GM12878 (cell line): ENCODE measurements around the gene DIP2C.

Source experiments
- EP300 ChIP-seq, 2 experiments: fragments of 150-350 bp in 1 of 2; IDR thresholded peaks; 2 replicates each; pipeline ENCODE4 v1.6.1; 2011 to 2012; ENCODE audit warnings: low read depth in 2 of 2, low read length in 2 of 2, borderline replicate concordance in 1 of 2, improper control_type of control experiment in 1 of 2, inconsistent platforms in 1 of 2; ENCODE audit not compliant: control insufficient read depth in 1 of 2
- ESRRA ChIP-seq: IDR thresholded peaks from 2 replicates; pipeline ENCODE4 v1.6.1; 2012; ENCODE audit warnings: mild to moderate bottlenecking, low read length, improper control_type of control experiment
- EZH2 ChIP-seq: IDR thresholded peaks from 2 replicates; pipeline ENCODE4 v1.6.1; 2012; ENCODE audit warnings: low read depth, mild to moderate bottlenecking, control low read depth, inconsistent platforms, low read length, borderline replicate concordance; ENCODE audit not compliant: control insufficient read depth
- MXI1 ChIP-seq: fragments of 150-350 bp; IDR thresholded peaks from 2 replicates; pipeline ENCODE4 v1.6.1; 2011; ENCODE audit warnings: low read depth, mild to moderate bottlenecking, inconsistent platforms, low read length, improper control_type of control experiment
- MYB ChIP-seq: fragments of 150-350 bp; IDR thresholded peaks from 2 replicates; pipeline ENCODE4 v1.6.1; 2014; ENCODE audit warnings: mild to moderate bottlenecking, low read depth, low read length, borderline replicate concordance
- POLR2AphosphoS2 ChIP-seq: IDR thresholded peaks from 2 replicates; pipeline ENCODE4 v1.6.1; 2011; ENCODE audit warnings: low read depth, mild to moderate bottlenecking, low read length, improper control_type of control experiment, moderate library complexity
- SIN3A ChIP-seq: IDR thresholded peaks from 2 replicates; pipeline ENCODE4 v1.6.1; 2012; ENCODE audit warnings: low read depth, low read length, improper control_type of control experiment
- SMARCA5 ChIP-seq: fragments of 450-650 bp; IDR thresholded peaks from 2 replicates; pipeline ENCODE4 v1.6.1; 2017; ENCODE audit warnings: mild to moderate bottlenecking
- SUZ12 ChIP-seq: fragments of 200-600 bp; sonication (generic); IDR thresholded peaks from one replicate; pipeline ENCODE4 v1.6.1; 2018; ENCODE audit warnings: antibody characterized with exemption, mild to moderate bottlenecking; ENCODE audit not compliant: unreplicated experiment
- TF ChIP-seq, protein P1 (sequence below): IDR thresholded peaks from 2 replicates; pipeline ENCODE4 v1.6.1; 2012; ENCODE audit warnings: low read depth, low read length, improper control_type of control experiment
- TF ChIP-seq, protein P2 (sequence below), 3 experiments: IDR thresholded peaks in 2 of 3; conservative IDR thresholded peaks in 1 of 3; 2 replicates each; pipeline ENCODE4 v1.5.1; 2011; ENCODE audit warnings: low read depth in 3 of 3, low read length in 3 of 3, mild to moderate bottlenecking in 3 of 3, control low read depth in 2 of 3, moderate library complexity in 2 of 3, inconsistent platforms in 1 of 3, mixed read lengths in 1 of 3; ENCODE audit not compliant: control insufficient read depth in 2 of 3, insufficient read depth in 1 of 3; ENCODE audit errors: extremely low read depth in 1 of 3
- TF ChIP-seq, protein P3 (sequence below): IDR thresholded peaks from 2 replicates; pipeline ENCODE4 v1.6.1; 2011; ENCODE audit warnings: borderline replicate concordance, low read depth, mild to moderate bottlenecking, moderate library complexity, mixed read lengths, low read length; ENCODE audit not compliant: insufficient read depth; ENCODE audit errors: extremely low read length
- TF ChIP-seq, protein P4 (sequence below): IDR thresholded peaks from 2 replicates; pipeline ENCODE4 v1.6.1; 2012; ENCODE audit warnings: mild to moderate bottlenecking, low read depth, low read length

DNA sequence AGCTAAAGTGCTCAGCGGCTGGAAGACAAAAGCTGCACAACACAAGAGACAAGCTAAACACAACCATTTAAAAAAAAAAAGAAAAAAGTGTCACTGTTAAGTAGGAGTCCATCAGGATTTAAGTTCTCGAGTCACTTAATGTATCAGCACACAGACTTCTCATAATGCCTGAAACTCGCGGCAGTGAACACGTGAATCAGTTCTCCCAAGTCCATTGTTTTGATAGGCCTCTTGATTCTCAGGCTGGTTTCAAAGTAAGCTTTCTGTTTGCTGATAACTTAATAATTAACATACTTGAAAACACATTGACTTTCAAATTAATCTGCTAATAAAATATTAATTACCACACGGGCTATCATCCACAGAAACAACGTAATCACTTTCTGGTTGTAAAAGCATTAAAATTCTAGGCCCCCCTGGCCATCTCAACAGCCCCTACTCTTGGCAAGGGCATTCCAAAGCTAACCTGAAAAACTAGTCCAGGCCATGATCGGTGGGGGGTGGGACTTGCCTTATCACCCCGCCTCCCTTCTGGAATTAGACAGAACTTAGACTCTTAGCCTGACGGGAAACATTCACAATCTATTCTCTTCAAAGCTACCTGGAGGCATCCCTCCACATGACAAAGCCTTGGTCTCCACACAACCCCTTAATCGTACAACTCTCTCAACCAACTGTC lies 129.0 kb downstream of the DIP2C start:
- TF ChIP-seq, protein P1, sequence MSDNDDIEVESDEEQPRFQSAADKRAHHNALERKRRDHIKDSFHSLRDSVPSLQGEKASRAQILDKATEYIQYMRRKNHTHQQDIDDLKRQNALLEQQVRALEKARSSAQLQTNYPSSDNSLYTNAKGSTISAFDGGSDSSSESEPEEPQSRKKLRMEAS, result no peak
- TF ChIP-seq SMARCA5 (no peak), EP300 (IDR thresholded peaks at IDR 0.05; ENCODE audit: borderline replicate concordance in 1 of 2, control insufficient read depth in 1 of 2, low read depth in 2 of 2, low read length in 2 of 2) (no peak), MYB (no peak), POLR2AphosphoS2 (no peak), MXI1 (no peak), SIN3A (no peak), EZH2 (no peak), ESRRA (no peak), SUZ12 (no peak)
- TF ChIP-seq, protein P2, sequence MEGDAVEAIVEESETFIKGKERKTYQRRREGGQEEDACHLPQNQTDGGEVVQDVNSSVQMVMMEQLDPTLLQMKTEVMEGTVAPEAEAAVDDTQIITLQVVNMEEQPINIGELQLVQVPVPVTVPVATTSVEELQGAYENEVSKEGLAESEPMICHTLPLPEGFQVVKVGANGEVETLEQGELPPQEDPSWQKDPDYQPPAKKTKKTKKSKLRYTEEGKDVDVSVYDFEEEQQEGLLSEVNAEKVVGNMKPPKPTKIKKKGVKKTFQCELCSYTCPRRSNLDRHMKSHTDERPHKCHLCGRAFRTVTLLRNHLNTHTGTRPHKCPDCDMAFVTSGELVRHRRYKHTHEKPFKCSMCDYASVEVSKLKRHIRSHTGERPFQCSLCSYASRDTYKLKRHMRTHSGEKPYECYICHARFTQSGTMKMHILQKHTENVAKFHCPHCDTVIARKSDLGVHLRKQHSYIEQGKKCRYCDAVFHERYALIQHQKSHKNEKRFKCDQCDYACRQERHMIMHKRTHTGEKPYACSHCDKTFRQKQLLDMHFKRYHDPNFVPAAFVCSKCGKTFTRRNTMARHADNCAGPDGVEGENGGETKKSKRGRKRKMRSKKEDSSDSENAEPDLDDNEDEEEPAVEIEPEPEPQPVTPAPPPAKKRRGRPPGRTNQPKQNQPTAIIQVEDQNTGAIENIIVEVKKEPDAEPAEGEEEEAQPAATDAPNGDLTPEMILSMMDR (IDR thresholded peaks at IDR 0.05 in 2 of 3, conservative IDR thresholded peaks at IDR 0.05 in 1 of 3; ENCODE audit: control insufficient read depth in 2 of 3, extremely low read depth in 1 of 3, insufficient read depth in 1 of 3, low read depth in 3 of 3, low read length in 3 of 3), result no peak
- TF ChIP-seq, protein P3, sequence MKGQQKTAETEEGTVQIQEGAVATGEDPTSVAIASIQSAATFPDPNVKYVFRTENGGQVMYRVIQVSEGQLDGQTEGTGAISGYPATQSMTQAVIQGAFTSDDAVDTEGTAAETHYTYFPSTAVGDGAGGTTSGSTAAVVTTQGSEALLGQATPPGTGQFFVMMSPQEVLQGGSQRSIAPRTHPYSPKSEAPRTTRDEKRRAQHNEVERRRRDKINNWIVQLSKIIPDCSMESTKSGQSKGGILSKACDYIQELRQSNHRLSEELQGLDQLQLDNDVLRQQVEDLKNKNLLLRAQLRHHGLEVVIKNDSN, result no peak
- TF ChIP-seq, protein P4, sequence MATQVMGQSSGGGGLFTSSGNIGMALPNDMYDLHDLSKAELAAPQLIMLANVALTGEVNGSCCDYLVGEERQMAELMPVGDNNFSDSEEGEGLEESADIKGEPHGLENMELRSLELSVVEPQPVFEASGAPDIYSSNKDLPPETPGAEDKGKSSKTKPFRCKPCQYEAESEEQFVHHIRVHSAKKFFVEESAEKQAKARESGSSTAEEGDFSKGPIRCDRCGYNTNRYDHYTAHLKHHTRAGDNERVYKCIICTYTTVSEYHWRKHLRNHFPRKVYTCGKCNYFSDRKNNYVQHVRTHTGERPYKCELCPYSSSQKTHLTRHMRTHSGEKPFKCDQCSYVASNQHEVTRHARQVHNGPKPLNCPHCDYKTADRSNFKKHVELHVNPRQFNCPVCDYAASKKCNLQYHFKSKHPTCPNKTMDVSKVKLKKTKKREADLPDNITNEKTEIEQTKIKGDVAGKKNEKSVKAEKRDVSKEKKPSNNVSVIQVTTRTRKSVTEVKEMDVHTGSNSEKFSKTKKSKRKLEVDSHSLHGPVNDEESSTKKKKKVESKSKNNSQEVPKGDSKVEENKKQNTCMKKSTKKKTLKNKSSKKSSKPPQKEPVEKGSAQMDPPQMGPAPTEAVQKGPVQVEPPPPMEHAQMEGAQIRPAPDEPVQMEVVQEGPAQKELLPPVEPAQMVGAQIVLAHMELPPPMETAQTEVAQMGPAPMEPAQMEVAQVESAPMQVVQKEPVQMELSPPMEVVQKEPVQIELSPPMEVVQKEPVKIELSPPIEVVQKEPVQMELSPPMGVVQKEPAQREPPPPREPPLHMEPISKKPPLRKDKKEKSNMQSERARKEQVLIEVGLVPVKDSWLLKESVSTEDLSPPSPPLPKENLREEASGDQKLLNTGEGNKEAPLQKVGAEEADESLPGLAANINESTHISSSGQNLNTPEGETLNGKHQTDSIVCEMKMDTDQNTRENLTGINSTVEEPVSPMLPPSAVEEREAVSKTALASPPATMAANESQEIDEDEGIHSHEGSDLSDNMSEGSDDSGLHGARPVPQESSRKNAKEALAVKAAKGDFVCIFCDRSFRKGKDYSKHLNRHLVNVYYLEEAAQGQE, result no peak
